HG03064 (cell line): Measurements from ENCODE around the gene TRIM43B.
"Not testable (repeated sequence)": the region's sequence is repeated elsewhere in the genome, so short reads cannot be mapped to it uniquely, and the experiment has no call there.

ENCODE experiments used
- ATAC-seq: cut with Tn5 transposase; IDR thresholded peaks from one replicate; pipeline ENCODE4 v1.9.1; 2021; ENCODE audit warnings: low read depth; ENCODE audit not compliant: unreplicated experiment

The TRIM43B gene

GRCh38 chr2:95434507-95435076, 50.0 kb downstream of the TRIM43B start:
- ATAC-seq = not testable (repeated sequence)

- not testable (repeated sequence) for ATAC-seq
Observed at GRCh38 chr2:95433973-95434372, 50.6 kb downstream of the TRIM43B start.

GRCh38 chr2:95433373-95433772, 51.2 kb downstream of the TRIM43B start:
- not testable (repeated sequence) for ATAC-seq

GRCh38 chr2:95429748-95430467, 54.6 kb downstream of the TRIM43B start:
- not testable (repeated sequence) for ATAC-seq

- ATAC-seq = not testable (repeated sequence)
Observed at GRCh38 chr2:95427196-95427867, 57.2 kb downstream of the TRIM43B start.
